ENCODE results near the gene HOXC5. TPM values are rescaled to one million over a fixed set of nuclear protein-coding genes. Genes with fewer than 3 reads are reported as not detected.

Gene HOXC5
- total RNA-seq, 4 donors from 2014 or later, result 0.31 to 3.3 (median 1.3) TPM; not detected in 1

GRCh38 chr12:54065677-54066076 lies 32.8 kb downstream of the HOXC5 start:
- Histone ChIP-seq H3K36me3 (no peaks in the 10 kb centered on the region), H3K9me3 (no peaks in the 10 kb centered on the region), H3K4me3 (no peak overlapping the region), H3K4me1 (peaks cover 0 to 11% (median 0%) of the 10 kb centered on the region in 3 donors), H3K27ac (no peak overlapping the region), H3K27me3 (peaks cover 8% of the 10 kb centered on the region)
- ATAC-seq, result no peak
- TF ChIP-seq EP300 (IDR thresholded peaks at IDR 0.05) (no peak), CTCF (IDR thresholded peaks at IDR 0.05) (no peak), POLR2A (IDR thresholded peaks at IDR 0.05) (no peak), POLR2AphosphoS5 (IDR thresholded peaks at IDR 0.05) (no peak)

GRCh38 chr12:54066408-54066807 lies 33.6 kb downstream of the HOXC5 start:
- ATAC-seq, result no peak
- TF ChIP-seq POLR2AphosphoS5 (IDR thresholded peaks at IDR 0.05) (no peak), EP300 (IDR thresholded peaks at IDR 0.05) (no peak)
- Histone ChIP-seq H3K27me3 (peaks cover 8% of the 10 kb centered on the region), H3K27ac (no peak overlapping the region), H3K9me3 (no peaks in the 10 kb centered on the region), H3K36me3 (no peaks in the 10 kb centered on the region), H3K4me1 (peaks cover 0 to 11% (median 0%) of the 10 kb centered on the region in 3 donors), H3K4me3 (no peak overlapping the region)
- 73 to 83% methylated on average over 1 of the region's 1 CpG for WGBS, 2 donors (ENCODE audit: low coverage in 1 of 2)

- Histone ChIP-seq H3K9me3 (no peaks in the 10 kb centered on the region), H3K36me3 (no peaks in the 10 kb centered on the region), H3K27me3 (no peaks in the 10 kb centered on the region), H3K27ac (no peak overlapping the region), H3K4me1 (peaks cover 0 to 11% (median 0%) of the 10 kb centered on the region in 3 donors), H3K4me3 (no peak overlapping the region)
- ATAC-seq, result no peak
- WGBS, 2 donors (ENCODE audit: low coverage in 1 of 2), result 64 to 75% methylated on average over 1 to 2 of the region's 4 CpGs
- TF ChIP-seq CTCF (IDR thresholded peaks at IDR 0.05) (no peak), POLR2A (IDR thresholded peaks at IDR 0.05) (no peak), EP300 (IDR thresholded peaks at IDR 0.05) (no peak), POLR2AphosphoS5 (IDR thresholded peaks at IDR 0.05) (no peak)
Measured at GRCh38 chr12:54068418-54069070, 35.7 kb downstream of the HOXC5 start.

GRCh38 chr12:54071942-54072341 lies 39.1 kb downstream of the HOXC5 start:
- H3K27me3 ChIP-seq, result no peaks in the 10 kb centered on the region
- no peaks in the 10 kb centered on the region for H3K9me3 ChIP-seq
- TF ChIP-seq EP300 (IDR thresholded peaks at IDR 0.05), result no peak
- TF ChIP-seq CTCF (IDR thresholded peaks at IDR 0.05), result no peak
- TF ChIP-seq POLR2A (IDR thresholded peaks at IDR 0.05), result no peak
- no peak for TF ChIP-seq POLR2AphosphoS5 (IDR thresholded peaks at IDR 0.05)
- no peak for ATAC-seq
- no peak overlapping the region for H3K27ac ChIP-seq
- 80 to 100% methylated on average over 1 of the region's 1 CpG for WGBS, 2 donors (ENCODE audit: low coverage in 1 of 2)
- peaks cover 0 to 29% (median 0%) of the 10 kb centered on the region in 3 donors for H3K4me1 ChIP-seq
- H3K4me3 ChIP-seq, result no peak overlapping the region
- no peaks in the 10 kb centered on the region for H3K36me3 ChIP-seq

- no peaks in the 10 kb centered on the region for H3K36me3 ChIP-seq
- no peak overlapping the region for H3K4me3 ChIP-seq
- no peaks in the 10 kb centered on the region for H3K9me3 ChIP-seq
- H3K27ac ChIP-seq, result no peak overlapping the region
- peaks cover 0 to 31% (median 0%) of the 10 kb centered on the region in 3 donors for H3K4me1 ChIP-seq
- 76 to 78% methylated on average over 6 of the region's 6 CpGs for WGBS, 2 donors (ENCODE audit: low coverage in 1 of 2)
- no peaks in the 10 kb centered on the region for H3K27me3 ChIP-seq
- no peak for TF ChIP-seq CTCF (IDR thresholded peaks at IDR 0.05)
- ATAC-seq, result no peak
Measured at GRCh38 chr12:54074308-54074707, 41.5 kb downstream of the HOXC5 start.
